WTC11 (cell line): ENCODE measurements around the gene PTP4A2. TPM values are rescaled to one million over a fixed set of nuclear protein-coding genes. Genes with fewer than 3 reads are reported as not detected.

Source experiments
- ATAC-seq: fragments of 200-7000 bp; cut with Tn5 transposase; 2 replicates; pipeline ENCODE4 v1.10.0; 2021; ENCODE audit warnings: mild to moderate bottlenecking, moderate library complexity
- CTCF ChIA-PET: fragments of 300-600 bp; sonication (Branson Sonifier 250); formaldehyde crosslinking; loops from one replicate; lab custom pipeline; 2021; ENCODE audit warnings: antibody characterized with exemption; lab: Charles Lee
- POLR2A ChIA-PET: fragments of 350-600 bp; sonication (Branson Sonifier 250); formaldehyde crosslinking; loops from one replicate; lab custom pipeline; 2021; ENCODE audit warnings: antibody characterized with exemption; lab: Charles Lee
- DNase-seq: peaks from one replicate; pipeline ENCODE4 v3.0.0; 2021; ENCODE audit warnings: low spot score
- H3K27ac Mint-ChIP-seq: 2 replicates; pipeline ENCODE4 v1.8.0; 2021; ENCODE audit warnings: mixed read lengths
- H3K27me3 Mint-ChIP-seq: 2 replicates; pipeline ENCODE4 v1.8.0; 2021; ENCODE audit warnings: low read depth, mild to moderate bottlenecking, moderate library complexity, mixed read lengths
- H3K36me3 Mint-ChIP-seq: 2 replicates; pipeline ENCODE4 v1.8.0; 2021; ENCODE audit warnings: mixed read lengths
- H3K4me1 Mint-ChIP-seq: 2 replicates; pipeline ENCODE4 v1.8.0; 2022; ENCODE audit warnings: mixed read lengths
- H3K4me3 Mint-ChIP-seq: 2 replicates; pipeline ENCODE4 v1.8.0; 2021; ENCODE audit warnings: mild to moderate bottlenecking, moderate library complexity, mixed read lengths
- H3K9me3 Mint-ChIP-seq: 2 replicates; pipeline ENCODE4 v1.8.0; 2021; ENCODE audit warnings: mixed read lengths
- AFF4 ChIP-seq: sonication (generic); formaldehyde crosslinking; IDR thresholded peaks from 2 replicates; pipeline ENCODE4 v1.8.1; 2023; ENCODE audit warnings: mild to moderate bottlenecking, missing genetic modification reagents, borderline replicate concordance
- ARID4B ChIP-seq: sonication (generic); formaldehyde crosslinking; IDR thresholded peaks from 2 replicates; pipeline ENCODE4 v1.8.0; 2023; ENCODE audit warnings: missing genetic modification reagents, mild to moderate bottlenecking, borderline replicate concordance
- CTCF ChIP-seq: fragments of 200-600 bp; IDR thresholded peaks from 2 replicates; pipeline ENCODE4 v1.8.0; 2022; ENCODE audit warnings: antibody characterized with exemption
- FOXJ3 ChIP-seq: sonication (generic); formaldehyde crosslinking; IDR thresholded peaks from 2 replicates; pipeline ENCODE4 v1.9.0; 2021; ENCODE audit warnings: missing genetic modification reagents, mild to moderate bottlenecking, borderline replicate concordance
- FOXP4 ChIP-seq: sonication (generic); formaldehyde crosslinking; IDR thresholded peaks from 2 replicates; pipeline ENCODE4 v1.8.0; 2022; ENCODE audit warnings: mild to moderate bottlenecking, missing genetic modification reagents
- GTF2I ChIP-seq: fragments of 250-450 bp; sonication (Bioruptor Pico); conservative IDR thresholded peaks from 2 replicates; pipeline ENCODE4 v1.4.0; 2021; ENCODE audit warnings: mild to moderate bottlenecking
- HMGXB4 ChIP-seq: sonication (generic); formaldehyde crosslinking; IDR thresholded peaks from 2 replicates; pipeline ENCODE4 v1.8.1; 2023; ENCODE audit warnings: mild to moderate bottlenecking, moderate library complexity, missing genetic modification reagents
- NR1H2 ChIP-seq: sonication (generic); formaldehyde crosslinking; IDR thresholded peaks from 2 replicates; pipeline ENCODE4 v1.9.0; 2021; ENCODE audit warnings: mild to moderate bottlenecking, moderate library complexity, missing genetic modification reagents
- PRDM15 ChIP-seq: sonication (generic); formaldehyde crosslinking; IDR thresholded peaks from 2 replicates; pipeline ENCODE4 v1.8.0; 2022; ENCODE audit warnings: missing genetic modification reagents
- RORB ChIP-seq: fragments of 250-450 bp; sonication (Bioruptor Pico); IDR thresholded peaks from 2 replicates; pipeline ENCODE4 v1.9.0; 2021; ENCODE audit warnings: mild to moderate bottlenecking
- TEAD1 ChIP-seq: sonication (generic); formaldehyde crosslinking; IDR thresholded peaks from 2 replicates; pipeline ENCODE4 v1.8.0; 2022; ENCODE audit warnings: mild to moderate bottlenecking, missing genetic modification reagents
- TP53 ChIP-seq: sonication (generic); formaldehyde crosslinking; IDR thresholded peaks from 2 replicates; pipeline ENCODE4 v1.8.1; 2023; ENCODE audit warnings: mild to moderate bottlenecking, missing genetic modification reagents
- ZNF317 ChIP-seq: sonication (generic); formaldehyde crosslinking; IDR thresholded peaks from 2 replicates; pipeline ENCODE4 v1.8.1; 2023; ENCODE audit warnings: low read depth, mild to moderate bottlenecking, moderate library complexity, missing genetic modification reagents, borderline replicate concordance
- total RNA-seq: library from RNA; stranded (reverse); gene quantifications from 3 replicates; pipeline ENCODE4 v1.2.3, GENCODE V29; 2021

Gene PTP4A2
- total RNA-seq, 1 experiment from 2014 or later = 172 TPM

GRCh38 chr1:31886866-31887265, 51.3 kb downstream of the PTP4A2 start:
- POLR2A ChIA-PET = no interaction called here
- TF ChIP-seq GTF2I (CRISPR knock-in tag) = no peak
- TF ChIP-seq ZNF317 (CRISPR knock-in tag) = no peak
- TF ChIP-seq CTCF = no peak
- TF ChIP-seq FOXP4 (CRISPR knock-in tag) = no peak
- no peak for TF ChIP-seq TP53 (CRISPR knock-in tag)
- no peak for TF ChIP-seq FOXJ3
- no peak for TF ChIP-seq AFF4 (CRISPR knock-in tag)
- no peak for TF ChIP-seq PRDM15 (CRISPR knock-in tag)
- TF ChIP-seq, all 79 proteins: peak for 0
- H3K4me1 Mint-ChIP-seq = peaks cover 8% of the 10 kb centered on the region
- no peak overlapping the region for H3K27ac Mint-ChIP-seq
- no peak for DNase-seq
- no peaks in the 10 kb centered on the region for H3K36me3 Mint-ChIP-seq
- H3K9me3 Mint-ChIP-seq = no peaks in the 10 kb centered on the region
- peaks cover 4% of the 10 kb centered on the region; the same call in 1 of the 2 replicates for H3K27me3 Mint-ChIP-seq
- CTCF ChIA-PET = interaction anchor here (1.2 kb wide), 1 partner anchor 71 kb away, joined by 3 read pairs; the partner anchor contains the start of gene SPOCD1
- H3K4me3 Mint-ChIP-seq = no peak overlapping the region
- ATAC-seq = no peak

GRCh38 chr1:31885851-31886250, 52.3 kb downstream of the PTP4A2 start:
- peaks cover 11% of the 10 kb centered on the region for H3K4me1 Mint-ChIP-seq
- H3K36me3 Mint-ChIP-seq = no peaks in the 10 kb centered on the region
- peaks cover 4% of the 10 kb centered on the region; the same call in 1 of the 2 replicates for H3K27me3 Mint-ChIP-seq
- H3K9me3 Mint-ChIP-seq = no peaks in the 10 kb centered on the region
- POLR2A ChIA-PET = no interaction called here
- DNase-seq (no peak), ATAC-seq (no peak)
- H3K4me3 Mint-ChIP-seq = no peak overlapping the region
- H3K27ac Mint-ChIP-seq = no peak overlapping the region
- CTCF ChIA-PET = interaction anchor here (0.6 to 2.6 kb wide), 3 partner anchors 70 to 97 kb away, joined by 3 to 9 read pairs (median 8); partner anchors contain the start of gene SPOCD1
- no peak for TF ChIP-seq HMGXB4
- no peak for TF ChIP-seq RORB (CRISPR knock-in tag)
- TF ChIP-seq TEAD1 (CRISPR knock-in tag) = no peak
- no peak for TF ChIP-seq ARID4B (CRISPR knock-in tag)
- no peak for TF ChIP-seq NR1H2 (CRISPR knock-in tag)
